OCI-LY3 (cell line): ENCODE results near the gene MYOF.

Source experiments
- H2AFZ ChIP-seq: fragments of 200-600, 300-600 bp; shearing (Covaris generic); 2 replicates; pipeline ENCODE4 v1.6.0; 2014; ENCODE audit warnings: antibody characterized with exemption, low read depth, low read length
- H3K27ac ChIP-seq: fragments of 200-600, 300-600 bp; sonication (generic); 2 replicates; pipeline ENCODE4 v1.5.1; 2014; ENCODE audit warnings: mild to moderate bottlenecking, low read length, moderate library complexity, mixed read lengths
- H3K27me3 ChIP-seq: fragments of 200-600, 300-600 bp; sonication (generic); 2 replicates; pipeline ENCODE4 v1.6.1; 2014; ENCODE audit warnings: low read depth, low read length, mixed read lengths
- H3K36me3 ChIP-seq: fragments of 200-600, 300-600 bp; sonication (generic); replicated peaks from 2 replicates; pipeline ENCODE3; 2014; ENCODE audit warnings: low read depth, low read length, mixed read lengths
- H3K4me1 ChIP-seq: fragments of 300-600, 200-600 bp; sonication (generic); 2 replicates; pipeline ENCODE4 v1.6.1; 2014; ENCODE audit warnings: low read length, mixed read lengths
- H3K4me2 ChIP-seq: fragments of 200-600, 300-600 bp; sonication (generic); 2 replicates; pipeline ENCODE4 v1.6.1; 2014; ENCODE audit warnings: low read length, mixed read lengths
- H3K4me3 ChIP-seq: fragments of 300-600, 200-600 bp; sonication (generic); 2 replicates; pipeline ENCODE4 v1.5.1; 2014; ENCODE audit warnings: antibody characterized with exemption, mild to moderate bottlenecking, low read length, moderate library complexity
- H3K79me2 ChIP-seq: fragments of 300-600, 200-600 bp; shearing (Covaris generic); 2 replicates; pipeline ENCODE4 v1.6.1; 2014; ENCODE audit warnings: mild to moderate bottlenecking, low read length, mixed read lengths
- H3K9ac ChIP-seq: fragments of 300-600, 200-600 bp; shearing (Covaris generic); 2 replicates; pipeline ENCODE4 v1.6.0; 2014; ENCODE audit warnings: mild to moderate bottlenecking, low read length, moderate library complexity
- H3K9me3 ChIP-seq: fragments of 200-600, 300-600 bp; shearing (Covaris generic); 2 replicates; pipeline ENCODE4 v1.6.1; 2014; ENCODE audit warnings: low read length, mixed read lengths; ENCODE audit not compliant: insufficient read depth
- H4K20me1 ChIP-seq: fragments of 200-600, 300-600 bp; sonication (generic); 2 replicates; pipeline ENCODE4 v1.6.1; 2016; ENCODE audit warnings: low read length, mixed read lengths; ENCODE audit not compliant: insufficient read depth
- CTCF ChIP-seq: fragments of 200-600, 300-600 bp; sonication (generic); IDR thresholded peaks from 2 replicates; pipeline ENCODE4 v1.5.1; 2014; ENCODE audit warnings: antibody characterized with exemption, low read length, low read depth
- EZH2phosphoT487 ChIP-seq: fragments of 200-600 bp; shearing (Covaris generic); IDR thresholded peaks from 2 replicates; pipeline ENCODE4 v1.6.1; 2018; ENCODE audit warnings: antibody characterized with exemption, mixed run types, low read depth

MYOF gene

GRCh38 chr10:93493162-93493561 lies 11.0 kb upstream of the MYOF start:
- Histone ChIP-seq H3K27ac (no peak overlapping the region), H3K4me3 (no peak overlapping the region), H3K4me2 (no peak overlapping the region), H3K79me2 (peaks cover 16% of the 10 kb centered on the region), H3K4me1 (peaks cover 7% of the 10 kb centered on the region; the same call in 1 of the 2 replicates), H3K36me3 (no peaks in the 10 kb centered on the region), H2AFZ (no peak overlapping the region), H3K9me3 (no peaks in the 10 kb centered on the region), H3K9ac (no peak overlapping the region), H3K27me3 (no peaks in the 10 kb centered on the region), H4K20me1 (no peaks in the 10 kb centered on the region)
- TF ChIP-seq CTCF, result no peak
- TF ChIP-seq EZH2phosphoT487, result no peak

GRCh38 chr10:93491602-93492121 lies 9.5 kb upstream of the MYOF start:
- Histone ChIP-seq H3K27ac (no peak overlapping the region), H2AFZ (no peak overlapping the region), H3K79me2 (peaks cover 1% of the 10 kb centered on the region), H3K9ac (no peak overlapping the region), H3K4me3 (no peak overlapping the region), H3K36me3 (no peaks in the 10 kb centered on the region), H3K27me3 (no peaks in the 10 kb centered on the region), H3K9me3 (no peaks in the 10 kb centered on the region), H3K4me1 (peaks cover 4% of the 10 kb centered on the region; the same call in 1 of the 2 replicates), H3K4me2 (no peak overlapping the region), H4K20me1 (no peaks in the 10 kb centered on the region)
- TF ChIP-seq EZH2phosphoT487, result no peak
- no peak for TF ChIP-seq CTCF

- Histone ChIP-seq H3K79me2 (no peaks in the 10 kb centered on the region), H3K4me2 (no peak overlapping the region), H3K27ac (no peak overlapping the region), H3K27me3 (no peaks in the 10 kb centered on the region), H3K4me1 (no peaks in the 10 kb centered on the region), H2AFZ (no peak overlapping the region), H3K4me3 (no peak overlapping the region), H3K36me3 (no peaks in the 10 kb centered on the region), H4K20me1 (no peaks in the 10 kb centered on the region), H3K9ac (no peak overlapping the region), H3K9me3 (no peaks in the 10 kb centered on the region)
- TF ChIP-seq EZH2phosphoT487, result no peak
- TF ChIP-seq CTCF, result no peak
Observed at GRCh38 chr10:93488956-93489528, 6.9 kb upstream of the MYOF start.

GRCh38 chr10:93485690-93486089 lies 3.6 kb upstream of the MYOF start:
- Histone ChIP-seq H3K4me1 (peaks cover 5% of the 10 kb centered on the region), H3K9ac (no peak overlapping the region), H3K36me3 (no peaks in the 10 kb centered on the region), H3K79me2 (no peaks in the 10 kb centered on the region), H2AFZ (no peak overlapping the region), H3K27me3 (peaks cover 21% of the 10 kb centered on the region), H3K9me3 (no peaks in the 10 kb centered on the region), H3K4me3 (no peak overlapping the region), H4K20me1 (no peaks in the 10 kb centered on the region), H3K27ac (no peak overlapping the region), H3K4me2 (no peak overlapping the region)
- no peak; the same call in 1 of the 2 replicates for TF ChIP-seq CTCF
- no peak for TF ChIP-seq EZH2phosphoT487
